Measurements from ENCODE around the gene GINS2. TPM values are rescaled to one million over a fixed set of nuclear protein-coding genes. Genes with fewer than 3 reads are reported as not detected.

The GINS2 gene
- total RNA-seq, 1 donor, result 1.8 TPM

GRCh38 chr16:85681255-85681654, 7.5 kb downstream of the GINS2 start:
- Histone ChIP-seq H4K20me1 (ENCODE audit: insufficient read depth, low read length) (no peaks in the 10 kb centered on the region), H3K27me3 (ENCODE audit: insufficient read depth, low read length) (no peaks in the 10 kb centered on the region), H3K79me2 (ENCODE audit: insufficient read depth, low read length) (no peaks in the 10 kb centered on the region), H3K27ac (ENCODE audit: low read depth, low read length) (no peak overlapping the region), H2AFZ (ENCODE audit: low read length) (no peak overlapping the region), H3K36me3 (ENCODE audit: insufficient read depth, low read length) (peaks cover 26% of the 10 kb centered on the region), H3K4me1 (ENCODE audit: insufficient read depth, low read length) (no peaks in the 10 kb centered on the region), H3K4me3 (ENCODE audit: insufficient read depth, low read length) (no peak overlapping the region), H3K9me3 (ENCODE audit: low read depth, low read length) (no peaks in the 10 kb centered on the region), H3K4me2 (ENCODE audit: insufficient read depth, low read length) (no peak overlapping the region)
- peak; percentile 65 for DNase-seq (ENCODE audit: insufficient read length, low spot score, missing footprints)
- TF ChIP-seq CTCF (IDR thresholded peaks at IDR 0.05; ENCODE audit: extremely low read depth, low read depth, low read length), result no peak

GRCh38 chr16:85680352-85680944, 8.3 kb downstream of the GINS2 start:
- Histone ChIP-seq H3K9me3 (ENCODE audit: low read depth, low read length) (no peaks in the 10 kb centered on the region), H4K20me1 (ENCODE audit: insufficient read depth, low read length) (peaks cover under 1% of the 10 kb centered on the region), H3K4me3 (ENCODE audit: insufficient read depth, low read length) (no peak overlapping the region), H3K4me1 (ENCODE audit: insufficient read depth, low read length) (no peaks in the 10 kb centered on the region), H3K27ac (ENCODE audit: low read depth, low read length) (no peak overlapping the region), H3K36me3 (ENCODE audit: insufficient read depth, low read length) (peaks cover 33% of the 10 kb centered on the region), H2AFZ (ENCODE audit: low read length) (no peak overlapping the region), H3K79me2 (ENCODE audit: insufficient read depth, low read length) (no peaks in the 10 kb centered on the region), H3K27me3 (ENCODE audit: insufficient read depth, low read length) (no peaks in the 10 kb centered on the region), H3K4me2 (ENCODE audit: insufficient read depth, low read length) (no peak overlapping the region)
- peak; percentile 22 for DNase-seq (ENCODE audit: insufficient read length, low spot score, missing footprints)
- TF ChIP-seq CTCF (IDR thresholded peaks at IDR 0.05; ENCODE audit: extremely low read depth, low read depth, low read length), result no peak

GRCh38 chr16:85679870-85680269, 8.9 kb downstream of the GINS2 start:
- Histone ChIP-seq H3K4me1 (ENCODE audit: insufficient read depth, low read length) (peaks cover 4% of the 10 kb centered on the region), H3K27me3 (ENCODE audit: insufficient read depth, low read length) (no peaks in the 10 kb centered on the region), H4K20me1 (ENCODE audit: insufficient read depth, low read length) (peaks cover 7% of the 10 kb centered on the region), H2AFZ (ENCODE audit: low read length) (no peak overlapping the region), H3K27ac (ENCODE audit: low read depth, low read length) (no peak overlapping the region), H3K4me3 (ENCODE audit: insufficient read depth, low read length) (no peak overlapping the region), H3K9me3 (ENCODE audit: low read depth, low read length) (no peaks in the 10 kb centered on the region), H3K79me2 (ENCODE audit: insufficient read depth, low read length) (no peaks in the 10 kb centered on the region), H3K4me2 (ENCODE audit: insufficient read depth, low read length) (no peak overlapping the region), H3K36me3 (ENCODE audit: insufficient read depth, low read length) (peaks cover 39% of the 10 kb centered on the region)
- DNase-seq (ENCODE audit: insufficient read length, low spot score, missing footprints), result no peak
- no peak for TF ChIP-seq CTCF (IDR thresholded peaks at IDR 0.05; ENCODE audit: extremely low read depth, low read depth, low read length)

- Histone ChIP-seq H3K36me3 (ENCODE audit: insufficient read depth, low read length) (peaks cover 45% of the 10 kb centered on the region), H3K79me2 (ENCODE audit: insufficient read depth, low read length) (no peaks in the 10 kb centered on the region), H4K20me1 (ENCODE audit: insufficient read depth, low read length) (peaks cover 13% of the 10 kb centered on the region), H3K27me3 (ENCODE audit: insufficient read depth, low read length) (no peaks in the 10 kb centered on the region), H3K4me1 (ENCODE audit: insufficient read depth, low read length) (peaks cover 10% of the 10 kb centered on the region), H2AFZ (ENCODE audit: low read length) (no peak overlapping the region), H3K4me3 (ENCODE audit: insufficient read depth, low read length) (no peak overlapping the region), H3K27ac (ENCODE audit: low read depth, low read length) (no peak overlapping the region), H3K4me2 (ENCODE audit: insufficient read depth, low read length) (no peak overlapping the region), H3K9me3 (ENCODE audit: low read depth, low read length) (no peaks in the 10 kb centered on the region)
- no peak for TF ChIP-seq CTCF (IDR thresholded peaks at IDR 0.05; ENCODE audit: extremely low read depth, low read depth, low read length)
- peak; percentile 5 for DNase-seq (ENCODE audit: insufficient read length, low spot score, missing footprints)
Observed at GRCh38 chr16:85678821-85679220, 9.9 kb downstream of the GINS2 start.

Measured in osteoblast (primary cell).